SKM-1 (cell line): ENCODE data around the gene CACNG4.

ENCODE experiments used
- DNase-seq: peaks from one replicate; lab custom pipeline; 2025; ENCODE audit not compliant: unreplicated experiment; lab: John Stamatoyannopoulos, UW

Gene CACNG4

GRCh38 chr17:66944351-66945146 lies 20.0 kb upstream of the CACNG4 start:
- no peak for DNase-seq

- DNase-seq: no peak
Observed at GRCh38 chr17:66945147-66945835, 19.2 kb upstream of the CACNG4 start.

DNA sequence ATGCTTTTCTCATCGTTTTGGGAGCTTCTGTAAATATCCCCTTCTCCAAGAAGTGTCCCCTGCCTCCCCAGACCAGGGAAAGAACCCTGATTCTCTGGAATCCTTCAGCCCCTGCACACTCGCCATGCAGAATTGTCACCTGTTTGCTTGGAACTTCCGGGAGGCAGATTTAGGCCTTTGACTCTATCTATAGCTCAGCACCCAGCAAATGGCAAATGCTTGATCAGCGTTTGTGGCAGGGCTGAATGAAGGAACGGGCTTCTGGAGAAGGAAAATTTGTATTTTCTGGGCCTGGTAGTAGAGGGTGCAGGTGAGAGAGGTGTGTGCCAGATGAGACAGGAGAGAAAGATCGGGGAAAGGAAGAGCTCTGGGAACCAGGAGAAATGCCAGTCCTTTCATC lies 18.3 kb upstream of the CACNG4 start:
- DNase-seq: no peak

DNA sequence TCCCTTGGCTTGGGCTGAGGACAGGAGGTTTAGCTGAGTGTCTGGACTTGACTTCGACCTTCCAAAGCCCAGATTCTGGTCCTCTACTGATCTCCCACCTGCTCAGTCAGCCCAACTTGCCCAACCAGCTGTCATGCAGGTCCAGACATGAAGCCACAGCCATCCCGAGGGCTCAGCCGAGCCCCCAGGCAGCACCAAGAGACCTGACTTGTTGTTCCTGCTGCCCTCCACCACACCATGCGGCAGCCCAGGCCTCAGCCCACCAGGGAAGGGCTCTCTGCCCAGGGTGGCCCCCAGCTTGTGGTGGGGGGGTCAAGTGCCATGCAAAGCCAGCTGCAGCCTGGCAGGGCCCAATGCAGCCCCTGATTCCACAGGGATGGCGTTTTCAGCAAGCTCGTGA lies 17.2 kb upstream of the CACNG4 start:
- DNase-seq: no peak

- no peak for DNase-seq
Observed at GRCh38 chr17:66948061-66948750, 16.3 kb upstream of the CACNG4 start.

GRCh38 chr17:66949501-66949900 lies 15.0 kb upstream of the CACNG4 start:
- no peak for DNase-seq

DNA sequence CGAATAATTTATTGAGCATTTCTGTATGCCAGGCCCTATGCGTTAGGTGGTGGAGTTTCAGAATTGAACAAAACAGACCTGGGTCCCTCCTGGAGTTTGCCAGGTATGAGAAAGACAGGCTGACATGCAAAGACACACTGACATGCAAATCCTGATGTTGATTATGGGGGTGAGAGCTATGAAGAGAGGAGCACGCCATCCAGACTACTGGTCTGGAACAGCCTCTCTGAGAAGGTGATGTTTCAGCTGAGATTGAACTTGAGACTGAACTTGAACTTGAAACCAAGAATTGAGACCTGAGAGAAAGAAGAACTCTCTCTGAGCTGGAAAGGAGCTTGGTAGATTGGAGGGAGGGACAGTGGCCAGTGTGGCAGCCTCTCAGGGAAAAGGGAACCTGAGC lies 14.2 kb upstream of the CACNG4 start:
- DNase-seq: no peak

- DNase-seq: no peak
Observed at GRCh38 chr17:66950886-66951604, 13.5 kb upstream of the CACNG4 start.

DNA sequence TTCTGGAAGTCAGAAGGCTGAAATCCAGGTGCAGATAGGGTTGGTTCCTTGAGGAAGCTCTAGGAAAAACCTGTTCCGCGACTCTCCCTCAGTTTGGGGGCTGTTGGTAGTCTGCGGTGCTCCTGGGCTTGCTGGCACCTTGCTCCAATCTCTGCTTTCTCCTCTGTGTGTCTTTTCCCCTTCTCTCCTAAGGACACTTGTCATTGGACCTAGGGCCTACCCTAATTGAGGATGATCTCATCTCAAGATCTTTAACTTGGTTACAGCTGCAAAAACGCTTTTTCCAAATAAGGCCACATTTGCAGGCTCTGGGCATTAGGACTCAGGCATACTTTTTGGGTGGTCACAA lies 12.9 kb upstream of the CACNG4 start:
- DNase-seq: no peak

DNA sequence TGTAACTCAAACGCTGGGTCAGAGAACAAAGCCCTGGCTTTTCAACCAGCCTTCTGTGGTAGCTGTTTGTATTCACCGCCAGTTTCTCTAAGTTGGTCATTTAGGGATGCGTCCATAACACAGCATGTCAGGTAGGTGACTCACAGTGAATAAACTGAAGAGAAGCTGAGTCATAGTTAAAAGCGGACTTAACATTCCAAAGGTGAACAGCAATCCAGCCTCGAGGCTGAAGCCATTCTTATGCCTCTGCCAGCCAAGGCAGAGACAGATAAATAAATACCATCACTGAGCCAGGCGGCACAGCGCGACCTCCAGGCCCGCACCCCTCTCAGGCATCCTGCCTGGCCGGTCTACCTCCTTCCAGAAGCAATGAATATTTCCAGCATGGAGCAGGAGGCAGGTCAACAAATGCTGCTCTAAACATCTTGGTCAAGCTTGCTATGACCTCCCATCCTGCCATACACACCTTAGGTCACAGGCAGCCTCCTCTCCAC lies 12.4 kb upstream of the CACNG4 start:
- no peak for DNase-seq

- DNase-seq: no peak
Observed at GRCh38 chr17:66952681-66953629, 11.6 kb upstream of the CACNG4 start.

DNA sequence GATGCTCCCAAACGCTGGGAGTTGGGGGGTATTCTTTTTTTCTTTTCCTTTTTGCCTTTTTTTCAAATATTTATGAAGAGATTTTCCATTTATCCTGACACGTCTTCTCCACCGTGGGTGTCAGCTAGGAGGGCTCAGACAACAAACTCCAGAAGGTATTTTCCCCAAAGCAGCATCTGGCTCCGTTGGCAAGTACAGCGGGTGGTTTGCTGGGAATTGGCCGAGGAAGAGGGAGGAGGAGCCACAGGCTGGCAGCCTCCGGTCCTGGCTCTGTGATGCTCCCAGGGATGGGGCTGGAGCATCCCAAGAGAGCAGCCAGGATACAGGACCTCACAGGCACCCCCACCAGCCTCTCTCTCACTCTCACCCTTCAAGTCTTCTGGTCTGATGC lies 10.9 kb upstream of the CACNG4 start:
- no peak for DNase-seq

GRCh38 chr17:66954632-66955031 lies 9.9 kb upstream of the CACNG4 start:
- DNase-seq: no peak

DNA sequence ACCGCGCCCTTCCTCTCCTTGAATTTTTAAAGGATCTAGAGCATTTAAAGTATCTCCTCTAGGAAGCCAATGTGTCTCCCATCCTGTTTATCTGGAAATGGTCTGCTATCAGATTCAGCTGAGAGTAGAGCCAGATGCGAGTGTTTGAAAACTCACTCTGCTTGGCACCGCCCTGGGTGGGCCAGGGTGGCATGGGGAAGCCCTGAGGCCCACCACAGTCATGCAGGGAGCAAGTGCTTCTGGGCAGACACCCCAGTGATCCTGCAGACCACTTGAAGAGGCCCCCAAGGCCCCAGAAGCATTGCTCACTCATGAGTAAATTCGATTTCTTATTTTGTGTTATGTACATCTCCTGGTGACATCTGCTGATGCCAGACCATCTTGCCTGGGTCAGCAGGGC lies 8.7 kb upstream of the CACNG4 start:
- DNase-seq: no peak

- no peak for DNase-seq
Observed at GRCh38 chr17:66956941-66957340, 7.6 kb upstream of the CACNG4 start.

DNA sequence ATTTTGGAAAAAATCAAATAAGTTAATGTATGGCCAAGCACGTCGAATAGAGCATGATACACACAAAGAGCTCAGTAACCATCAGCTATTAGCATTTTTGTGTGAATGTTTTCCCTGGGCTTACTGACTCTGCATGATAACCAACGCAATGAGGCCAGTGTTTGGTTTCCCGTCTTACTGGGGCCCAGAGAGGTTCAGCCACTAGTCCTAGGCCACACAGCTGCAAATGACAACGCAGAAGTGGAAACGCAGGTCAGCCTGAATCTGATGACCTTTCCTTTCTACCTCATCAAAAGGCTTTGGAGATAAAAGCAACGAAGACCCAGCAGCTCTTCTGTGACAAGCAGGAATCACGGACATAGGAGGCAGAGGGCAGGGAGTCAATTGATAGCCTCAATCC lies 7.2 kb upstream of the CACNG4 start:
- no peak for DNase-seq

DNA sequence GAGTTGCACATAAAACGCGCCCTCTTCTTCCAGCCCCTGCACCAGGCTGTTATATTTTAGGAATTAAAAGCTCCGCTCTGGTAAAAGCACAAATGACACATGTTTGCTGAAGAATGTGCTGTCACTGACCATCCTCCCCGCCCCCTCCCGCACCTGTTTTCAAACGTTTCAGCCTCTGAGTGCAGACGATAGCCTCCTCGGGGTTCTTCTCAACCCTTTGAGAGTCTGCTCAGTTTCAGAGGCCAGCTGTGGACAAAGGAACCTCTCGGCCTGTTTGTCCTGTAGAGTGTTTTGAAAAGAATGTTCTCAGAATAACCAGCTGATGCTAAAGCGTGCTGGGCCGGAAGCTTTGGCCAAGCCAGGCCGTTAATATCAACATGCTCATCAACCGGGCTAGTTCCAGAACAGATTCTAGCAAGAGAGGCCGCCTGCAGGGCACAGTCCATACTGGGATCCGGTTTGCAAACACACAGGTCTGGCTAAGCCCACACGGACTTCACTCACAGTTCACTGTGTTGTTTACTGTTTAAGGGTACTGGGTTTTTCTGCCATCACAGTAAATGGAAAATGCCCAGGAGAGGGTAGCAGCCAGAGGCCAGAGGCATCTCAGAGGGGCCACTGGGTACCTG lies 6.4 kb upstream of the CACNG4 start:
- DNase-seq: no peak

DNA sequence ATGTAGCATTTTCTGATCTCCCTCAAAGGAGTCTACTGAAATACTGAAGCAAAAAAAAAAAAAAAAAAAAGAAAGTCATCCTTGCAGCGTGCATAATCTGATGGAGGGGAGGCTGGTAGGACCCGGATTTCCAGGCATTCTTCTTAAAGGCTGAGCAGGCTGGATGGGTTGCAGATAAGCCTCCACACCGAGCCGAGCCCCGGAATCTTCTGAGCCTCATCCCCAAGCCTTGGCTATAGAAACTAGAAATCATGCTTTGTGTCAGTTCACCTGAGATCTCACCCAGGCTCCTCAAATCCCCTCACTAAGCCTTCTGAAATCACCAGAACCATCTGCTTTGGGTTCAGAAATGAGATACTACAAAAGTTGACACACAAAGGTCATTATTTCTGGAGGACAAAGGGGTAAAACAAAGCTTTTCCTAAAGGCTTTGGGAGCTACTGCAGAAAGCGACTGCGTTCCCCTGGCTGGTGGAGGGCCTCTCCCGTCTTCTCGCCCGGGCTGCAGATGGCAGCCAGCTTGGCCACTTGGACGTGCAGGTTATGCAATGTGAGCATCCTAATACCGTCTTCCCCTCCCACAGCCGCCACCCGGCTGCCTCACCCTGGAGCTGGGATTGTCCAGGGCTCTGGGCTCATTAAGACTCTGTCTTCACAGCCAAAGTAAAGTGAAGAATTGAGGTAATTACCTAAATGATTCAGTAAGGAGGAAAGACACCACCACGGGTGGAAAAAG lies 4.7 kb upstream of the CACNG4 start:
- DNase-seq: no peak

DNA sequence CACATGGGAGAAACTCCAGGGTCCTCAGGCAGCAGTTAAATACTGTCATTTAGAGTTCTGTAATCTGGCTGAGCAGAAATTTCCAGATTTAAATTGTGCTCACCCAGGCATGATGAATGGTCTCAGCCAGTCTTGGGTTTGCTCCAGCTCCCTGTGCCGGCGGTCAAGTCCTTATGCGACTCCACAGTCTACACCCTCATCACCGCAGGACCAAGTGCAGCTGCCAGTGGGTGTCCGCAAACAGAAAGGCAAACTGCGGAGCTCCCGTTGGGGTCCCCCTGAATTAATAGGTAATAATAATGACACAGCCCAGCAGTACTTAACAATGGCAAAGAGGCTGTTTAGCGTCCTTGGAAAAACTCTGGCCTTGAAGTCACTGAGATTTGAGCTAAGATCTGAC lies 3.9 kb upstream of the CACNG4 start:
- no peak for DNase-seq
